ENCODE data around the gene SYNPO.

Gene SYNPO

DNA sequence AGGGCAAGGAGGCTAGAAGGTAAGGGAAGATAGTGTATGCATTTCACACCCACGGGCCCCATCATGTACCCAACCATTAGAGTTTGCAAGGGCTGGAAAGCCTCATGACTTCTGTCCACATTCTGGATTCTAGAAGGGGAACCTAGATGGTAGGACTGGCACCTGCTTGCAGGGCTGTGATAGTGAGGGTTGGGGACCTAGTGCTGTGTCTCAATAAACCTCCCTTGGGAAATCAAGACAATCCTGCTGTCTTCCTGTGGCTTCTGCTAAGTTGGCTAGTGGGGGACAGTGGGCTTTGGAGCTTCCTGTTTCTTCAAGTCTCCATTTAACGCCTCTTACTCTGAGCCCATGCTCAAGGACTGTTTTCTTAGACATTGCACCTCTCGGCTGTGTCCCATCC is 43.6 kb upstream of the SYNPO start:
- Histone ChIP-seq H3K36me3 (ENCODE audit: control insufficient read depth, low read length) (no peaks in the 10 kb centered on the region), H3F3A (ENCODE audit: control insufficient read depth, insufficient read depth) (no peaks in the 10 kb centered on the region), H3K79me2 (ENCODE audit: control insufficient read depth, low read length) (no peaks in the 10 kb centered on the region), H3K27ac (ENCODE audit: low read depth, low read length) (no peak overlapping the region), H3K27me3 (ENCODE audit: control insufficient read depth, low read length) (no peaks in the 10 kb centered on the region), H3K4me3 (ENCODE audit: low read length) (no peak overlapping the region), H4K20me1 (ENCODE audit: control insufficient read depth, insufficient read depth, low read depth, low read length) (no peaks in the 10 kb centered on the region), H3K9me3 (ENCODE audit: control insufficient read depth, insufficient read depth, low read length) (no peaks in the 10 kb centered on the region), H3K4me1 (ENCODE audit: control insufficient read depth, low read length) (peaks cover 7% of the 10 kb centered on the region), H3K4me2 (ENCODE audit: low read length) (no peak overlapping the region), H3K9me2 (replicated peaks; ENCODE audit: control insufficient read depth, low read length) (no peaks in the 10 kb centered on the region)
- TF ChIP-seq CTCF (IDR thresholded peaks at IDR 0.05; ENCODE audit: low read depth, low read length, poor library complexity, severe bottlenecking) (no peak), EZH2phosphoT487 (IDR thresholded peaks at IDR 0.05; ENCODE audit: borderline replicate concordance, low read length) (no peak)

- no peak overlapping the region for H3K4me3 ChIP-seq (ENCODE audit: low read length)
- H3K4me1 ChIP-seq (ENCODE audit: control insufficient read depth, low read length), result peaks cover 7% of the 10 kb centered on the region
- H3K9me2 ChIP-seq (replicated peaks; ENCODE audit: control insufficient read depth, low read length), result no peaks in the 10 kb centered on the region
- H3F3A ChIP-seq (ENCODE audit: control insufficient read depth, insufficient read depth), result no peaks in the 10 kb centered on the region
- no peaks in the 10 kb centered on the region for H3K36me3 ChIP-seq (ENCODE audit: control insufficient read depth, low read length)
- 0 out of 2 replicates have a peak, but pooled peaks cover 2% of the 10 kb centered on the region for H3K27me3 ChIP-seq (ENCODE audit: control insufficient read depth, low read length)
- no peaks in the 10 kb centered on the region for H3K9me3 ChIP-seq (ENCODE audit: control insufficient read depth, insufficient read depth, low read length)
- no peaks in the 10 kb centered on the region for H3K79me2 ChIP-seq (ENCODE audit: control insufficient read depth, low read length)
- no peak overlapping the region for H3K4me2 ChIP-seq (ENCODE audit: low read length)
- H4K20me1 ChIP-seq (ENCODE audit: control insufficient read depth, insufficient read depth, low read depth, low read length), result no peaks in the 10 kb centered on the region
- no peak overlapping the region for H3K27ac ChIP-seq (ENCODE audit: low read depth, low read length)
- TF ChIP-seq EZH2phosphoT487 (IDR thresholded peaks at IDR 0.05; ENCODE audit: borderline replicate concordance, low read length), result no peak
- TF ChIP-seq CTCF (IDR thresholded peaks at IDR 0.05; ENCODE audit: low read depth, low read length, poor library complexity, severe bottlenecking), result no peak
Observed at GRCh38 chr5:150598006-150598405, 42.5 kb upstream of the SYNPO start.

GRCh38 chr5:150598821-150599273 is 41.6 kb upstream of the SYNPO start:
- H3K27ac ChIP-seq (ENCODE audit: low read depth, low read length), result no peak overlapping the region
- TF ChIP-seq CTCF (IDR thresholded peaks at IDR 0.05; ENCODE audit: low read depth, low read length, poor library complexity, severe bottlenecking), result no peak
- no peak for TF ChIP-seq EZH2phosphoT487 (IDR thresholded peaks at IDR 0.05; ENCODE audit: borderline replicate concordance, low read length)
- H3K4me2 ChIP-seq (ENCODE audit: low read length), result no peak overlapping the region
- no peaks in the 10 kb centered on the region for H3K9me3 ChIP-seq (ENCODE audit: control insufficient read depth, insufficient read depth, low read length)
- H3K4me1 ChIP-seq (ENCODE audit: control insufficient read depth, low read length), result peaks cover 7% of the 10 kb centered on the region
- no peaks in the 10 kb centered on the region for H3K79me2 ChIP-seq (ENCODE audit: control insufficient read depth, low read length)
- peaks cover 6% of the 10 kb centered on the region; the same call in 1 of the 2 replicates for H3K27me3 ChIP-seq (ENCODE audit: control insufficient read depth, low read length)
- H3K4me3 ChIP-seq (ENCODE audit: low read length), result no peak overlapping the region
- no peaks in the 10 kb centered on the region for H3K9me2 ChIP-seq (replicated peaks; ENCODE audit: control insufficient read depth, low read length)
- no peaks in the 10 kb centered on the region for H3K36me3 ChIP-seq (ENCODE audit: control insufficient read depth, low read length)
- no peaks in the 10 kb centered on the region for H3F3A ChIP-seq (ENCODE audit: control insufficient read depth, insufficient read depth)
- H4K20me1 ChIP-seq (ENCODE audit: control insufficient read depth, insufficient read depth, low read depth, low read length), result no peaks in the 10 kb centered on the region

Data from DOHH2 (cell line).